ENCODE measurements around the gene TGM1.

Gene TGM1

GRCh38 chr14:24271834-24272263, 8.9 kb upstream of the TGM1 start:
- in situ Hi-C loops (cut with MboI; ENCODE audit: low sequenced_read_pairs), result no loop called here

DNA sequence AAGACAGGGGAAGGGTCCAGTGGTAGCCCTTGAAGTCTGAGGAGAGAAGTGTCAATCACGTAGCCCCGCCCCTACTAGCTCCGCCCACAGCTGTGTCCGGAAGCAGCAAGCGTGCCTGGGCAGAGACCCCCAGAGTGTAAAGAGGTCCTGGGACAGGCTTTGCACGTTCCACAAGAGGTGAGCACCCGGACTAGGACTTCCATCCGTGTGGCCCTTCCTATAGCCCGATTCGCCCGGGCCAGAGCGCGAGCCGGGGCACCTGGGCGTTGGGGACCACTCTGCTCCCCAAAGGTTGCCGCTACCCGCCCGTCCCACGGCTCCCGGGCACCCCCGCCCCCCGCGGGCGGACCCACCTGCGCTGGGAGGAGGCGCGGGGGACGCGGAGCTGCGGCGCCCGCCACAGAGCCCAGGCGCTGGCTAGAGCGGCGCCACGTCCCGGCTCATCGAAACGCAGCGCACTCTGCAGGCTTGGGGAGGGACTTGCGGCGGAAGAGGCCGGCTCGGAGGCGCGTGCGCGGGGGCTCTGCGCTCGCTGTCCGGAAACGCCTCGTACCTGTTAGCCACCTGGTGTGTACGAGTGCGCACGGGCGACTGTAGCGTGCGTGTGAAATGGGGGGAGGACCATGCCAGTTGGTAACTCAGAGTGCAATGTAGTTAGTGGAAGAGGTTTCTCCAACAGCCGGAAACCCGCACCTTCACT, 8.3 kb upstream of the TGM1 start, which contains the start of gene RABGGTA:
RABGGTA (minus strand) TSS at position 464 of the 700 bp plus-strand sequence. CDS start 482 bp downstream, outside the sequence.
- in situ Hi-C loops (cut with MboI; ENCODE audit: low sequenced_read_pairs), result no loop called here

GRCh38 chr14:24270537-24271133, 7.7 kb upstream of the TGM1 start:
- in situ Hi-C loops (cut with MboI; ENCODE audit: low sequenced_read_pairs), result no loop called here

DNA sequence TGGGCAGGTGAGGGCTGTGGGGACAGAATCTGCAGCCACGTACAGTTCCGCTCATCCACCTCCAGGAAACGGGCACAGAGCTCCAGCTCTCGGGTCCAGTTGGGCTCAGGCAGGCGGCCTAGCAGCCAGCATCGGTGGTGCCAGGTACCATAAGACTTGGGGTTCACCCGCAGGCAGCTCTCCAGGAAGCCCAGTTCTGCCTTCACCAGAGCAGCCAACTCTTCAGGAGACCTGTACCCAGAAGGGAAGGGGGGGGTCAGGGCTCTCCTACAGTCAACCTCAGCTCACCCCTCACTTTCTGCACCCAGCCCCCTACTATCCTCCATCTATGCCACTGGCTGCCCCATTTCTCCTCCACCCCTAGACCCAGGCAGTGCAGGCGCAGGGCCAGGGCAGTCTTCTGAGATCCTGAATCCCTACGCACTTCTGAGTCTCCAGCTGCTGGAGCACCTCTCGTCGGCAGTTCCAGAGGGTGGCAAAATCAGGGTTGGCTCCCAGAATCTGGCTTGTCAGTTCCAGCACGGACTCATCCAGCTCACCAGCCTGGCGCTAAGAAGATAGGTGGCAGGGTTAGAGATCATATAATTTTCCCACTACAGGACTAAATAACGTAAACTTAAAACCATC, 7.0 kb upstream of the TGM1 start:
- in situ Hi-C loops (cut with MboI; ENCODE audit: low sequenced_read_pairs), result no loop called here

- in situ Hi-C loops (cut with MboI; ENCODE audit: low sequenced_read_pairs), result no loop called here
Observed at GRCh38 chr14:24269368-24269767, 6.4 kb upstream of the TGM1 start.

DNA sequence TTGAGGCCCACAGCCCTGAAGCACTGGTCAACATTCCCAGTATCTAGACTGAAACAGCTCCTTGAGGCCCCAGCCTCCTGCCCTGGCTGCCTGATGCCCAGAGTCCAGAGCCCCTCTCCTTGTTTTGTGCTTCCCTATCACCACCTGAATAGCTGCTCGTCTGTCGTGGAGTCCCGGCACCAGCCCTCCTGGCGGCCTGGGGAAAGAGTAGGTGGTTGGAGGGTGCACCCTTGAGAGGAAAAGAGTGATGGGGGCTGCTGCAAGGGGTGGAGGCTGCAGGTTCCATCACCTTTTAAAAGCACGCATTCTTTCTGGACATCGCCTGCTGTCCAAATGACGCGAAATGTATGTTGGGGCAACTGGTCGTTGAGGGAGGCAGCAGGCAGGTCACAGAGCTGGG, 5.2 kb upstream of the TGM1 start:
- in situ Hi-C loops (cut with MboI; ENCODE audit: low sequenced_read_pairs), result no loop called here

DNA sequence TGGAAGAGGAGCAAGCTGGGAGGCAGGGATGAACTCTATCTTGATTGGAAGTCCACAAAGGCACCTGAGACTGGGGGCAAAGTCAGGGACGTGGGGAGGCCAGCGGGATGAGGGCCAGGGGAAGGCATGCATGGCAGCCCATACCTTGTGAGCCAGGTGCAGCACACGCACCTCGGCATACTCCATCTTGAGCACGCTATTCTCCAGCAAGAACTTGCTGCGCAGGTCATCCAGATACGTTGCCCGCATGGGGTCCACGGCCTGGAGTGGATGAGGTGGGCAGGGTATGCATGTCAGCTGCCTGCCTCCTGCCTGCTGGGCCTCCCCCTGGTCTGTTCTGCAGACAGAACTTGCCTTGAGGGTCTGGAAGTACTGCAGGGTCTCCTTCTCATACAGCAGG, 4.5 kb upstream of the TGM1 start:
- in situ Hi-C loops (cut with MboI; ENCODE audit: low sequenced_read_pairs), result no loop called here

DNA sequence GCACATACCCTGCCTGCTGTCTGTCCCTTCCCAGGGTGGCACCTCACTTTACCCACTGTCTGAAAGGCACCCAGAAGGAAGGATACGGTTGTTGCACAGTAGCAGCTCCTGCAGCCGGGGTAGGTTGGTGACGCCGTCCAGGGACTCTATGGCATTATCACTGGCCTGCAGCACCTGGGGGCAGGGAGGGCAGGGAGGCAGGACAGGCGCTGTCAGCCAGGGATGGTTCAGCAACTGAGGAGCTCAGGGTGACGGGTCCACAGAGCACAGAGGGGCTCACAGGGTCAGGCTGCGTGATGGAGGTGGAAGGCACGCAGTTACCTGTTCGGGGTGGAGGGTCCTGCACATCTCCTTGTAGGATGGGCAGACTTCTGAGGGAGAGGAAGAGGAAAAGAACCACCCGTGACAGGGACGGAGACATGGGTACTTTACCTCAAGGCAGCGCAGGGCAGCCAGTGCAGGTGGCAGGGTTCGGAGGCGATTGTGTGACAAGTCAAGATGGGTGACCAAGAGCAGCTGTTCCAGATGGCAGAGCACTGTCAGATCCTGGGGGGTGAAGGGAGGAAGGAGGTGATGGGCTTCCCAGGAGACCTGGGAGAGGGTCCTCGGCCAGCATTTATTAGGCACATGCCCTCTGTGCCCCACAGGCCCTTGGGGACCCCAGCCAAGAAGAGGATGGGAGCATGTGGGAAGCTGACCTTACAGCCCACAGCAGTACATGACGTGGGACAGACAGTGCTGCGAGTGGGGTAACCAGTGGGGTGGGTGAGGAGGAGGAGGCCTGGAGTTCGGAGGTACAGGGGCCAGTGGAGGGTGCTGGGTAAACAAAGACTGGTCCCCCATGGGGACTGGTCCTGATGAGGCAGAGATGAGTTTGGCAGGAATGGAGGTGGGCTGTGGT, 3.6 kb upstream of the TGM1 start:
- in situ Hi-C loops (cut with MboI; ENCODE audit: low sequenced_read_pairs), result no loop called here

GRCh38 chr14:24264298-24264697, 1.3 kb upstream of the TGM1 start:
- in situ Hi-C loops (cut with MboI; ENCODE audit: low sequenced_read_pairs), result no loop called here

DNA sequence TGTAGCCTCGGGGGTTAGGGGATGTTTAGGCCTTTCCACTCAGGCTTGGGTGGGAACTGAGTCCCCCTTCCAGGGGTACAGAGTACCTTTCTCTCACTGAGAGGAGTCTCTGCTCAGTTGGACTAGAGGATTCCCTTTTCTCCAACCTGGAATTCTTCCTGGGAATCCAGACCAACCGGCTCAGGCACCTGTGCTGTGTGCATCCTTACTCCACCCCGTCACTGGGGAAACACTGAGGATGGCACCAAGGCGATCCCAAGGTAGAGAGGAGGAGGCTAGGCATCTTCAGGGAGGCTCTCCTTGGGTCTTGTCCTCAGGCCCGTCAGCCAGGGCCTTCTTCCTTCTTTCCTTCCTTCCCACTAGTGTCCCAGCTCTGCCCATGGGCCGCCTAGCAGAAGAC, 871 bp upstream of the TGM1 start:
- in situ Hi-C loops (cut with MboI; ENCODE audit: low sequenced_read_pairs), result no loop called here

DNA sequence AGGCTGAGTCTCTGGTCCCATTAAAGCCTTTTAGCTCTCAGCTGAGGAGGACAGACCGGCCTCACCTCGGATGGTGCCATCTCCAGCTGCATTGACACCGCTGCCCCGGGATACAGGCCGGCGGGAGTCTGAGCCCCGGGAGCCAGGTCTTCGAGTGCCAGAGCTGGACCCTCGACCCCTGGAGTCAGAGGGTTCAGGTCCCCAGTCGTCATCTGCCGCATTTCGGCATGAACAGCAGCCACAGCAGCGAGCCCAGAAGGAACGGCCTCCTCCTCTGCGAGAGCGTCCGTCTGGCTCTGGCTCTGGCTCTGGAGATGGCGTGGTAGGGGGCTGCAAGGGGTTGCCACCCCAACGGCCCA, 1.0 kb downstream of the TGM1 start:
- in situ Hi-C loops (cut with MboI; ENCODE audit: low sequenced_read_pairs), result no loop called here

GRCh38 chr14:24261256-24261968, 1.6 kb downstream of the TGM1 start:
- in situ Hi-C loops (cut with MboI; ENCODE audit: low sequenced_read_pairs), result no loop called here

DNA sequence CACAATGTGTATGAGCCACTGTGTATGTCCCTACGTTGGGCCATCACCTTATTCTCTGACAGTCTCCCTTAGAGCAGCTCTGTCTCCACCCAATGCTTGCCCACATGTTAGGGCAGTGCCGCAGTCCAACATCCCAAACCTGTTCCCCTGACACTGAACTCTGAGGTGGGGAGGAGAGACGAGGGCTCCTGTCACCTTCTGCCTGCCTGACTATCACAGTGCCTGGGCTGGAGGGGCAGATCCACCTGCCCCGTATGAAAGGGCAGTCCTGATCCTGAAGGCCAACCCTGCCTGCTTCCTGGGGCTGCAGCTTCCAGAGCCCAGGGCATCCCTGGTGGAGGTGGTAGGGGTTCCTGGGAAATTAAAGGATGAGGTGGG, 2.2 kb downstream of the TGM1 start:
- in situ Hi-C loops (cut with MboI; ENCODE audit: low sequenced_read_pairs), result no loop called here

DNA sequence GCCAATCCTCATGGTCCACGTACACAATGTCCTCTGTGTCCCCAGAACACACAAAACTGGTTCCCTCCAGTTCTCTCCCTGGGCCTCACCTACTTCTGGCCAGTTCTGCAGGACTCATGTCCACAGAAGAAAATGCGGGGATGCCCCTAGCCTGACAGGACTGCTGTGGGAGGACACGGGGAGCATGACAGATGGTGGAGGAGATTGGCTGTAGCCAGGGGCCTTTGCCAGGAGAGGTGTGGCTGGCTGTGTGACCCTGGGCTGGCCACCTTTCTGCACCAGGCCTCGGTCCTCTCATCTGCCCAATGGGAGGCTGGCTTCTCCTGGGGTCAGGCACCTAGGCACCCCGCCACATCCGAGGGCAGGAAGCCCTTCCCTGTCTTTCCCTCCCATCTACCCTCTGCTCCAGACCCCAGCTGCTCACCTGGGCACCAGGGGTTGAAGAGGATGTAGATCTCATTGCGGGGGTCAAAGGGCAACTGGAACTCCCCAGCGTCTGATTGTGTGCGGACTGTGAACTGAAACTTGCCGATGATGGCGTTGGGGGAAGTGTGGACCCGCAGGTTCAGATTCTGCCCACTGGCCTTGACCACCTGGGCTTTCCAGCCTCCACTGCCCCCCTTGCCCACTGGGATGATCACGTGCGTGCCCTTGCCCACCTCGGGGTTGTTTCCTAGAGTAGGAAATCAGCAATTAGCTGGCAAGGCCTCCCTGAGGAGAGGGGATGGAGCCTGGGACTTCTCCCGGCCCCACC, 2.8 kb downstream of the TGM1 start:
- in situ Hi-C loops (cut with MboI; ENCODE audit: low sequenced_read_pairs), result no loop called here

DNA sequence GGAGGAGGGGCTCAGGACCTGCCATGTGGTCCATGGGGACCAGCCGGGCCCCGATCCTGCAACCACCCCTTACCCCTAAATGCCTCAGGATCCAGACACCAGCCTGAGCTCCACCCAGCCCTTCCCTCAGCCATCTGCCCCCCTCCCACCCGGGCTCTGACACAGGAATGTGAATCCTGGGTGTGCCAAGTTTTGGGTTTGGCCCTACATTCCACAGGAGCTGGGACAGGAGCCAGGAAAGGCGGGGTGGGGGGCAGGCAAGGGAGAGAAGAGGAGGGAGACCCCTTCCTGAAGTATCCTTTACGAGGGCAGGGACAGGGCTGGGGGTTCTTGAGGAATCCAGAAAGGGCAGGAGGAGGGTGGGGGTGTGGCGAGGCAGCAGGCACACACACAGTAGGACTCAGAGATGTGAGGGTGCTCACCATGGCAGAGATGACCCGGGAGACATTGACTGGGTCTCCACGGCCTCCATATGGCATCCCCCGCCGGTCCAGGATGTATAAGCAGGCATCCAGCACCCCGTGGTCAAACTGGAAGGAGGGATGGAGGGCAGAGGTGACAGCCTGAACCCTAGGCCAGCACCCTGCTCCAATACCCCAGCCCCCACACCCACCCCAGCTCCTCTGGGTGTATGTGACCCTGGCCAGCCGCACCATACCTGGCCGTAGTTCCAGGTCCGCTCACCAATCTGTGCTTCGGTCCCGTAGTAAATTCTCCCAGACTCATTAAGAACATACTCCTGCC, 3.5 kb downstream of the TGM1 start:
- in situ Hi-C loops (cut with MboI; ENCODE audit: low sequenced_read_pairs), result no loop called here

DNA sequence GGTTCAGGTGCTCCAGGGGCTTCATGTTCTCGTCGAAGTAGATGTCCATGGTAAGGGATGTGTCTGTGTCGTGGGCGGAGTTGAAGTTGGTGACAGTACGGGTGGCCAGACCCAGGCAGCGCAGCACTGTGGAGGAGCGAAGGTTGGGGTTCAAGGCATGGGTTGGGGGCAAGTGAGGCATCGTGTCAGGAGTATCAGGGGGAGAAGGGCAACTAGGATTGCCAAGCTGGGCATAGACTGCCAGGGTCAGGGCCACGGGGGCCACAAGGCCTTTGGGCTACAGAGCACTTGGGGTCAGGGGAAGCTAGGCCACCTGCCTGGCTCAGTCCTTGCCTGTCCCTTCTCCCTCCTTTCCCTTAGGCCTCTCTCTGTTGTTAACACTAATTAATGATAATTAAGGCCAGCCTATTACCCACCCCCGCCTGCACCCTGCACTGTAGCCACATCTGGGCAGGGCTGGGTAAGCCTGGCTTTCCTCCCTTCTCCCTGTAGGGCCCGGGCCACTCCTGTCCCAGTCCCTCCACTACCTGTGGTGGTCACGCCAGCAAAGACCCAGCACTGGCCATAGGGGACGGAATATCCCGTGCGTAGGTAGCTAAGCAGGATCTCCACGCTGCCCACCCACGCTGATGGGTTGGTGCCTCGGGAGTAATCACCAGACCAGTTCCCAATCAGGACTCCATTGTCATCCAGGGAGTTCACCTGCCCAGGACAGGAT, 4.3 kb downstream of the TGM1 start:
- in situ Hi-C loops (cut with MboI; ENCODE audit: low sequenced_read_pairs), result no loop called here

DNA sequence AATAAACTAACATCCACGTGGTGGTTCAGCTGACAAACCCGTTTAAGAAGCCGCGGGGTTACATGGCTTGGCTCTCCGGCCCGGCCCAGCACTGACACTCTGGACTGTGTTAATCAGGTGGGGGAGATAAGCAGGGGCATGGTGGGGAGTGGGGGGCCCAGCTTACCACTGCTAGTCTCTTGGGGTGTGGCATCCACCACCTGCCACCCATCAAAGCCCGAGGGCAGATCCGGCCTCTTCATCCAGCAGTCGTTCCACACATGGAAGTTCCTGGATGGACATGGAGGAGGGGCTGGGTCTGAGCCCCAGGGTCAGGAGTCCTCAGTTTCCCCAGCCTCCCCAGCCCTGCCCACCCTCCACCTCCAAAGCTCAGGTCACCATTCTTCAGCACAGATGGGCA, 4.9 kb downstream of the TGM1 start:
- in situ Hi-C loops (cut with MboI; ENCODE audit: low sequenced_read_pairs), result no loop called here

DNA sequence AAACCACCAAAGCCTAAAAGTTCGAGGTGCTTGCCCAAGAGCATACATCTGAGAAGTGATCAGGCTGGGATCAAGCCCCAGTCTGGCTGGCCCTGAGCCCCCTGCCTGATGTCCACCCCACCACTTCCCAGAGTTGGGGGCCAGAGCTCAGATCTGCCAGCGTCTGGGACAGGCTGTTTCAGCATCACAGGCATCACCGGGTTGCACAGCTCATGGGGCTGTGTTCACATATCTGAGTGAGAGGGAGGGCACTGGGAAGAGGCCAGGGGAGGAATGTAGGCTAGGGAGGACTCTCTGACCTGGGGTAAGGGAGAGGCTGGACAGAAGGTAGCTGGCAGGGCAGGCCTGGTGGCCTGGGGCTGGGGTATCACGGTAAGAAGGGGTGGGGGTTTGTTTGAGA, 6.0 kb downstream of the TGM1 start:
- in situ Hi-C loops (cut with MboI; ENCODE audit: low sequenced_read_pairs), result no loop called here

Data from HL-60/S4 treated with phorbol 12-myristate 13-acetate at 8.2 ng/mL for 4 days and 3 days (cell line).